WI38 (cell line): Measurements from ENCODE around the gene GHR.

Experiments used
- H3K4me3 ChIP-seq: 2 replicates; pipeline ENCODE4 v1.5.1; 2011; ENCODE audit warnings: low read depth, mild to moderate bottlenecking, control low read depth, low read length
- TF ChIP-seq, protein P1 (sequence below): IDR thresholded peaks from 2 replicates; pipeline ENCODE4 v1.5.1; 2012; ENCODE audit warnings: low read depth, mild to moderate bottlenecking, control low read depth, low read length

The GHR gene

DNA sequence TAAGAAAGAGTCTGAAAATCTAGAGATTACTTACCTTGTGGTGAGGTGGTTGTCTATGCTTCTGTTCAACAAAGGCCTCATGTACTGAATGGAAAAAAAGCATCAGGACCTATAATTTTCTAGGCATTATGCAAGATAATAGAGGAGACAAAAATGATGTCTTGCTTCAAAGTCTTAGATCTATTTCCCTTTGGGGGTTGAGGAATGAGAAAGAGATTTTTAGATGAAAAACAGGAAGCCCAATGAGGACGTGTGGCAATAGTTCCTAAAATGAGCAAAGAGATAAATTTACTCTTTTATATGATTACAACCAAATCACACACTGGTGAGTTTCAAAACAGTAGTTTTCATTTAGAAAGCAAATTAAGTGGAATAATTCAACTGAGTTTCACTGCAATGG lies 99.5 kb downstream of the GHR start:
- TF ChIP-seq, protein P1, sequence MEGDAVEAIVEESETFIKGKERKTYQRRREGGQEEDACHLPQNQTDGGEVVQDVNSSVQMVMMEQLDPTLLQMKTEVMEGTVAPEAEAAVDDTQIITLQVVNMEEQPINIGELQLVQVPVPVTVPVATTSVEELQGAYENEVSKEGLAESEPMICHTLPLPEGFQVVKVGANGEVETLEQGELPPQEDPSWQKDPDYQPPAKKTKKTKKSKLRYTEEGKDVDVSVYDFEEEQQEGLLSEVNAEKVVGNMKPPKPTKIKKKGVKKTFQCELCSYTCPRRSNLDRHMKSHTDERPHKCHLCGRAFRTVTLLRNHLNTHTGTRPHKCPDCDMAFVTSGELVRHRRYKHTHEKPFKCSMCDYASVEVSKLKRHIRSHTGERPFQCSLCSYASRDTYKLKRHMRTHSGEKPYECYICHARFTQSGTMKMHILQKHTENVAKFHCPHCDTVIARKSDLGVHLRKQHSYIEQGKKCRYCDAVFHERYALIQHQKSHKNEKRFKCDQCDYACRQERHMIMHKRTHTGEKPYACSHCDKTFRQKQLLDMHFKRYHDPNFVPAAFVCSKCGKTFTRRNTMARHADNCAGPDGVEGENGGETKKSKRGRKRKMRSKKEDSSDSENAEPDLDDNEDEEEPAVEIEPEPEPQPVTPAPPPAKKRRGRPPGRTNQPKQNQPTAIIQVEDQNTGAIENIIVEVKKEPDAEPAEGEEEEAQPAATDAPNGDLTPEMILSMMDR = no peak
- H3K4me3 ChIP-seq = no peak overlapping the region

DNA sequence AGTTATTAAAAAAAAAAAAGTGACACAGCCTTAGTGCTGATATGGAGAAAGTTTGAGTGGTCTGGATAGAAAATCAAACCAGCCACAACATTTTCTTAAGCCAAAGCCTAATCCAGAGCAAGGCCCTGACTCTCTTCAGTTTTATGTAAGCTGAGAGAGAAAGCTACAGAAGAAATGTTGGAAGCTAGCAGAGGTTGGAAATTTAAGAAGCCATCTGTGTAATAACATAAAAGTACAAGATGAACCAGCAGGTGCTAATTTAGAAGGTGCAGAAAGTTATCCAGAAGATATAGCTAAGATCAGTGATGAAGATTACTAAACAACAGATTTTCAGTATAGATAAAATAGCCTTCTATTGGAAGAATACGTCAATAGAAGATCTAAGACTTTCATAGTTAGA lies 102.9 kb downstream of the GHR start:
- TF ChIP-seq, protein P1 = no peak
- no peak overlapping the region for H3K4me3 ChIP-seq

DNA sequence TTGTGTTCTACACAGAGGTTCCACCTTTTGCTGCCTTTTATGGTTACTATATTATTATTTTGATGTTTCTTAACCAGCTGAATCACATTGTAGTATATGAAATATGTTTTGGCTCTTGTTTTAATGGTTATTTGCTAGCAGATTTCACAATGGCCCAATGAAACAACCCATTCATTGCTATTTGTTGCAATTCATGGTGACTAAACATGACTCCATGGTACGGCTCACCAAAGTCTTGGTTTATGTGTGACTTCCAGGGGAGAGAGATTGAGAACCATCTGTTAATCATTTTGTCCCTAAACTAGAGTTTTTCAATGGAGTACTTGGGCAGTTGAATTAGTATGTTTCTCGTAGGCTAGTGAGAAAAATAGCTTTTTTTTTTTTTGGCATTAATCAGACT lies 108.4 kb downstream of the GHR start:
- H3K4me3 ChIP-seq = no peak overlapping the region
- TF ChIP-seq, protein P1 = no peak

DNA sequence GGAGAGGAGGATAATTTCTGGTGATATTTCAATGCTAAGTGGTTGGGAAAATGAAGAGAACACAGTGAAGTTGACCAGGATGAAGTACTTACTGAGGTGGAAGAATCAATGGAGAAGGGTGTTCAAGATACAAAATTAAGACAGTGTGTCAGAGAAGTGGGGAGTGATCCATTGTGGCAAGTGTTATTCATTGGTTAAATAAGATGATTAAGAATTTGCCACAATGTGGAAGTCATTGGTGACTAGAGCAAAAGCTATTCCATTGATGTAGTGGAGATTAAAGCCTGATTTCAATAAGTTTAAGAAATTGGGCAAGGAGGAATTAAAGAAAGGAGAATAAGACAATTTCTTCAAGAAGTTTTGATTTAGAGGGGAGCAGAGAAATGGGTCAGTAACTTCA lies 118.9 kb downstream of the GHR start:
- TF ChIP-seq, protein P1 = no peak
- no peak overlapping the region for H3K4me3 ChIP-seq

DNA sequence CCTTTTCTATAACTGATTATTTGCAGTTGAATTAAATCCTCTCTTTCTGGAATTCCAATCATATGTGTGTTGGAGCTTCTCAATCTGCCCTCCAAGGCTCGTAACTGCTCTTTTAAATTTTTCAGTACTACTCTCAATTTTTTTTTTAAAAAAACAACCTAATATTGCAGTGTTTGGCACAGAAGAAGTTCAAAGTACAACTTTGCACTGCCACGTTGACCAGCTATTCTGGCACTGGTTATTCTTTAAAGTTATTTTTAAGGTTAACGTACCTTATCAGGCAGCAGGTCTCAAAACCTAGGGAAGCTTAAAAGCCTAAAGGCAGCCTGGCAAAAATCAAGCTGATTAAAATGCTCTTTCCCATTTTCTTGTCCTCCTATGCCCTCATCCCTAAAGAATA lies 120.5 kb downstream of the GHR start:
- TF ChIP-seq, protein P1 = no peak

DNA sequence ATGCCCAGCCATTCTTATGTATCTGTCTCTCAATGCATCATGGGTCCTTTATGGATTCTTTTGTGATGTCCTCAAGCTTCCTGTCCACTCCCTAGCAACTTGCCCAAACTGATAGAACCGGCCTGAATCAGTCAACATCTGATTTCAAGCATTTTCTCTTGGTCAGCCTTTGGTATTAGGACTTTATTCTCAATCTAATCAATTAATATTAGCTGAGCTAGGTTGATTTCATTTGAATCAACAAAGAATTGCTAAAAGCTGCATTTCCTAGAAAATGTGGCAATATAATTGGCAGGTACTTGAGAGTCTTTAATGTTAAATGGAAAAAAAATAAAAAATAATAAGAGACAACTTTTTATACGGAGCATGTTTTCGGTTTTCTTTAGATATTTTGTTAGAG lies 121.8 kb downstream of the GHR start:
- TF ChIP-seq, protein P1 = no peak

More for the DNA sequence above, 120.5 kb downstream of the GHR start:
- H3K4me3 ChIP-seq = no peak overlapping the region

DNA sequence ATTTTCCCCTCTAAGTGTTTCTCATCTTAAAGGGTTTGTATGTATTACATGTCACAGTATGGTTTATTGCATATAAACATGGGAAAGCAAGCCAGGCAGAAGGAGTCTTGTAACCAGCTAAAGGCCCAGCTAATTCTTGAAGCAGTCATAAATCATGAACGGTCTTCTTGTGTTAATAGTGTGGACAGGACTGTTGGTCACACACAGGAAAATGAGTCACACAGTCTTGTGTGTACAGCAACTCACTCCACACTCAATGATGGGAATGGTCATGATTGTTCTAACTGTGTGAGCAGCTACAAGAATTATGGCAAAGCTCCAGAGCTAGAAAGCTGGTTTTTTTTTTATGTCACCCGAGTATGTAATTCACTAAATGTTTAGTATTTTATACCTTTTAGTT lies 123.9 kb downstream of the GHR start:
- TF ChIP-seq, protein P1 = no peak
- no peak overlapping the region for H3K4me3 ChIP-seq

More for the DNA sequence above, 121.8 kb downstream of the GHR start:
- H3K4me3 ChIP-seq = no peak overlapping the region
